GM19193 (cell line): ENCODE data around the gene USP17L5.
"Not testable (repeated sequence)": the region's sequence is repeated elsewhere in the genome, so short reads cannot be mapped to it uniquely, and the experiment has no call there.

ENCODE experiments used
- POLR2A ChIP-seq: IDR thresholded peaks from 4 replicates; pipeline ENCODE4 v1.6.1; 2011; ENCODE audit not compliant: insufficient read depth, insufficient read length; ENCODE audit errors: extremely low read depth

USP17L5 gene

GRCh38 chr4:9339103-9339502 lies at the start of gene USP17L5:
Gene USP17L5, plus strand, starts transcription at chr4:9339403. Its CDS starts 0 bp downstream, at chr4:9339403.
- TF ChIP-seq POLR2A: not testable (repeated sequence)

GRCh38 chr4:9324865-9325264 lies 14.3 kb upstream of the USP17L5 start, which contains the start of gene USP17L24:
Gene USP17L24, plus strand, starts transcription at chr4:9325165. Its CDS starts 0 bp downstream, at chr4:9325165.
- TF ChIP-seq POLR2A: not testable (repeated sequence)

- not testable (repeated sequence) for TF ChIP-seq POLR2A
Measured at GRCh38 chr4:9329611-9330010, 9.6 kb upstream of the USP17L5 start, which contains the start of gene USP17L25. Gene USP17L25, plus strand, starts transcription at chr4:9329911. Its CDS starts 0 bp downstream, at chr4:9329911.

GRCh38 chr4:9334358-9334757 lies 4.8 kb upstream of the USP17L5 start, which contains the start of gene USP17L26:
Gene USP17L26, plus strand, starts transcription at chr4:9334658. Its CDS starts 0 bp downstream, at chr4:9334658.
- TF ChIP-seq POLR2A: not testable (repeated sequence)

- not testable (repeated sequence) for TF ChIP-seq POLR2A
Measured at GRCh38 chr4:9343848-9344247, 4.6 kb downstream of the USP17L5 start, which contains the start of gene USP17L27. Gene USP17L27, plus strand, starts transcription at chr4:9344148. Its CDS starts 0 bp downstream, at chr4:9344148.

- TF ChIP-seq POLR2A: not testable (repeated sequence)
Measured at GRCh38 chr4:9348593-9348992, 9.4 kb downstream of the USP17L5 start, which contains the start of gene USP17L28. Gene USP17L28, plus strand, starts transcription at chr4:9348893. Its CDS starts 0 bp downstream, at chr4:9348893.

GRCh38 chr4:9353338-9353737 lies 14.1 kb downstream of the USP17L5 start, which contains the start of gene USP17L29:
Gene USP17L29, plus strand, starts transcription at chr4:9353638. Its CDS starts 0 bp downstream, at chr4:9353638.
- not testable (repeated sequence) for TF ChIP-seq POLR2A

- TF ChIP-seq POLR2A: not testable (repeated sequence)
Measured at GRCh38 chr4:9362829-9363228, 23.6 kb downstream of the USP17L5 start, which contains the start of gene USP17L30. Gene USP17L30, plus strand, starts transcription at chr4:9363129. Its CDS starts 0 bp downstream, at chr4:9363129.

- no peak for TF ChIP-seq POLR2A
Measured at GRCh38 chr4:9384126-9384525, 44.9 kb downstream of the USP17L5 start.
